Stimulated activated CD8-positive, alpha-beta memory T cell treated with anti-CD3 and anti-CD28 coated beads, Interleukin-15, amount 100 ng/mL, for 1 hour (primary cell): ENCODE measurements around the gene PCP2.

ENCODE experiments used
- DNase-seq: peaks from one replicate; pipeline ENCODE4 v3.0.0-alpha.2; 2020; ENCODE audit warnings: low read depth

The PCP2 gene

GRCh38 chr19:7618771-7619510 lies 14.6 kb downstream of the PCP2 start:
- DNase-seq: no peak

- no peak for DNase-seq
Observed at GRCh38 chr19:7618348-7618747, 15.2 kb downstream of the PCP2 start.

- DNase-seq: no peak
Observed at GRCh38 chr19:7617735-7618134, 15.8 kb downstream of the PCP2 start.

- no peak for DNase-seq
Observed at GRCh38 chr19:7617172-7617571, 16.3 kb downstream of the PCP2 start.

- no peak for DNase-seq
Observed at GRCh38 chr19:7614859-7615741, 18.4 kb downstream of the PCP2 start.

- no peak for DNase-seq
Observed at GRCh38 chr19:7612282-7613274, 20.9 kb downstream of the PCP2 start.

GRCh38 chr19:7611541-7612279 lies 21.8 kb downstream of the PCP2 start:
- no peak for DNase-seq

GRCh38 chr19:7610491-7611240 lies 22.9 kb downstream of the PCP2 start:
- DNase-seq: no peak

GRCh38 chr19:7607874-7608560 lies 25.5 kb downstream of the PCP2 start:
- no peak for DNase-seq

- DNase-seq: no peak
Observed at GRCh38 chr19:7607212-7607873, 26.2 kb downstream of the PCP2 start.

GRCh38 chr19:7606289-7606688 lies 27.2 kb downstream of the PCP2 start:
- DNase-seq: no peak

GRCh38 chr19:7605490-7606222 lies 27.9 kb downstream of the PCP2 start:
- no peak for DNase-seq

- no peak for DNase-seq
Observed at GRCh38 chr19:7603919-7604318, 29.6 kb downstream of the PCP2 start.

- DNase-seq: no peak
Observed at GRCh38 chr19:7602935-7603497, 30.5 kb downstream of the PCP2 start.

- no peak for DNase-seq
Observed at GRCh38 chr19:7602240-7602934, 31.1 kb downstream of the PCP2 start.

- DNase-seq: no peak
Observed at GRCh38 chr19:7600721-7601120, 32.8 kb downstream of the PCP2 start.

GRCh38 chr19:7598180-7598579 lies 35.3 kb downstream of the PCP2 start:
- DNase-seq: no peak

GRCh38 chr19:7597689-7598088 lies 35.8 kb downstream of the PCP2 start:
- no peak for DNase-seq
